GM12864 (cell line): Measurements from ENCODE around the gene PSMB7.

Experiments
- DNase-seq: peaks from one replicate; pipeline ENCODE4 v3.0.0-alpha.2; 2011; ENCODE audit warnings: low read depth
- H3K4me3 ChIP-seq: 2 replicates; pipeline ENCODE4 v1.5.1; 2011; ENCODE audit warnings: mild to moderate bottlenecking, low read depth, low read length, control low read depth
- TF ChIP-seq, protein P1 (sequence below): IDR thresholded peaks from 2 replicates; pipeline ENCODE4 v1.5.1; 2011; ENCODE audit warnings: low read depth, mild to moderate bottlenecking, moderate library complexity, low read length, control low read depth, inconsistent platforms; ENCODE audit errors: missing control alignments

PSMB7 gene

GRCh38 chr9:124344291-124345050, 70.8 kb downstream of the PSMB7 start:
- TF ChIP-seq, protein P1, sequence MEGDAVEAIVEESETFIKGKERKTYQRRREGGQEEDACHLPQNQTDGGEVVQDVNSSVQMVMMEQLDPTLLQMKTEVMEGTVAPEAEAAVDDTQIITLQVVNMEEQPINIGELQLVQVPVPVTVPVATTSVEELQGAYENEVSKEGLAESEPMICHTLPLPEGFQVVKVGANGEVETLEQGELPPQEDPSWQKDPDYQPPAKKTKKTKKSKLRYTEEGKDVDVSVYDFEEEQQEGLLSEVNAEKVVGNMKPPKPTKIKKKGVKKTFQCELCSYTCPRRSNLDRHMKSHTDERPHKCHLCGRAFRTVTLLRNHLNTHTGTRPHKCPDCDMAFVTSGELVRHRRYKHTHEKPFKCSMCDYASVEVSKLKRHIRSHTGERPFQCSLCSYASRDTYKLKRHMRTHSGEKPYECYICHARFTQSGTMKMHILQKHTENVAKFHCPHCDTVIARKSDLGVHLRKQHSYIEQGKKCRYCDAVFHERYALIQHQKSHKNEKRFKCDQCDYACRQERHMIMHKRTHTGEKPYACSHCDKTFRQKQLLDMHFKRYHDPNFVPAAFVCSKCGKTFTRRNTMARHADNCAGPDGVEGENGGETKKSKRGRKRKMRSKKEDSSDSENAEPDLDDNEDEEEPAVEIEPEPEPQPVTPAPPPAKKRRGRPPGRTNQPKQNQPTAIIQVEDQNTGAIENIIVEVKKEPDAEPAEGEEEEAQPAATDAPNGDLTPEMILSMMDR = no peak
- H3K4me3 ChIP-seq = no peak overlapping the region
- no peak for DNase-seq

GRCh38 chr9:124343533-124344290, 71.5 kb downstream of the PSMB7 start:
- TF ChIP-seq, protein P1 = no peak
- no peak overlapping the region for H3K4me3 ChIP-seq
- no peak for DNase-seq

DNA sequence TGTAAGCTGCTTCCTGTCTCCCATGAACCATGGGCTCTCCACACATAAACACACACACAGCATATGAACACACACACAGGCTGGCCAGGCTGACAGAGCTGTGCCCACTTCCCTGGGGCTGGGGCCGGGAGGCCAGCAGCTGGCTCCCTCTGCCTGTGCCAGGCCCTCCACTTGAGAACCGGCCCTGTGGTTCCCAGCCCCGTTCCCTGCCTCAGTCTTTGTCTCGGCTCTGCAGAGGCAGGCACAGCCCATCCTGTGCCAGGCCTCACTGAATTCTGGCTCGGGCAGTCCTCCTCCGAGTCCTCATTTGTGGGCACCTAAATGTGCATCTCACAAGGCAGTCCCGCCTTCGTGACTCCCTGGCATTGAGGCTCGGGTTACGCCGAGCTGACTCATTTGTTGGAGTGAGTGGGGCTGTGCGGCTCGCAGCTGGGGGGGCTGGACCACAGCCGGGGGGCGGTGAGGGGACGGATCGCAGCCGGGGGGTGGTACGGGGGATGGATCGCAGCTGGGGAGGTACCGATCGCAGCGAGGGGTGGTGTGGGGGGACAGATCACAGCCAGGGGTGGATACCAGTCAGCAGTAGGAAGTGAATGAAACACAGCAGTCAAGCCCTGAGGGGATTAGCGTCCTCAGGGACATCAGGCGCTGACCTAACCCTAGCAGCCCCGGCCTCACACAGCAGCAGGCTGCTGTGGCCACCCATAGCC, 72.3 kb downstream of the PSMB7 start:
- DNase-seq = no peak
- TF ChIP-seq, protein P1 = no peak
- H3K4me3 ChIP-seq = no peak overlapping the region

DNA sequence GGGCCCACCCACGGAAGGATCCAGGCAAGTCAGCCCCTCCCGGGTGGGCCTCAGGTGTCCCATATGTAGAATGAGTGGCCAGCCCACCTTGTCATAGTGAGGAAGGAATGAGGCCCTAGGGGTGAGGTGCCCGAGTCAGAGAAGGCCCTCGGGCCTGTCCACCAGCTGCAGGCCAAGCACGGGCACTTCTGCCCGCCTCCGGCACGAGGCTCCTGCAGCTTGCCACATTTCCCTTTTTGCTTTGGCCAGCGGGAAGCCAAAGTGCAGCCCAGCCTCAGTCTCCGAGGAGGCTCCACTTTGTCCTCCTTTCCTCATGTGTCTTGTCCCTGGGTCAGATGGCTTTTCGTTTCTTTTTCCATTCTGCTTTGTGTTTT, 72.9 kb downstream of the PSMB7 start:
- TF ChIP-seq, protein P1 = no peak

DNA sequence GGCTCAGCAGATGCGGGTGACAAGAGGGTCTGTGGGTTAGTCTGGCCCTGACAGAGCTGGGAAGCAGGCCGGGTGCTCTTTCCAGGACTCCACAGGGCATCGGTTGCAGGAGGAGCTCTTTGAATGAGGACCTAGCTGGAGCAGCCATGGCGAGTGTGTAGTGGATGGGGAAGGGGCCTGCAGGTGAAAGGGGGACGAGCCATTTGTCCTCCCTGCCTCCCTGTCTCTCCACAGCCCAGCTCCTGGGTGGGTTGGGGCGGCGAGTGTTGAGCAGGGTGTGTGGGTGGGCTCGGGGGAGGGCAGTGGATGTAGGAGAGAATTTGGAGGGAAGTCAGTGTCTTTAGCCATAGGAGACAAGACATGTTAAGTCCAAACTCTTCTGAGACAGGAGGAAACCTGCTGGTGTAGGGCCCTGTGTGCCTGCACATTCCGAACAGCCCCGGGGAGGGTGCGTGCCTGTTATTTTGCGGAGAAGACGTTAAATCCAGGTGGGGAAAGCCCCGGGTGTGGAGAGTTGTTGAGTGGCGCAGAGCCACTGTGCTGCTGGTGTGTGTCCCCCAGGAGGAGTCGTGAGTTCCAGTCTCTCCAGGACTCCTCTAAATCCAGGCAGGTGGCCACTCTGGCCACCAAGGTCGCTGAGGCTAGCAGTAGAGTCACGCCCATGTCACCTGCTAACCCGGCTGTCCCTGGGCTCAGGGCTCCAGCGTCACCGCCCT, 73.6 kb downstream of the PSMB7 start:
- TF ChIP-seq, protein P1 = no peak
- no peak for DNase-seq
- no peak overlapping the region for H3K4me3 ChIP-seq

More for the DNA sequence above, 72.9 kb downstream of the PSMB7 start:
- H3K4me3 ChIP-seq = no peak overlapping the region
- no peak for DNase-seq

- no peak for DNase-seq
- TF ChIP-seq, protein P1 = no peak
Measured at GRCh38 chr9:124340219-124341069, 74.8 kb downstream of the PSMB7 start.

More at GRCh38 chr9:124340219-124341069, 74.8 kb downstream of the PSMB7 start:
- H3K4me3 ChIP-seq = no peak overlapping the region
